ENCODE results near the gene NRP1.

The NRP1 gene

DNA sequence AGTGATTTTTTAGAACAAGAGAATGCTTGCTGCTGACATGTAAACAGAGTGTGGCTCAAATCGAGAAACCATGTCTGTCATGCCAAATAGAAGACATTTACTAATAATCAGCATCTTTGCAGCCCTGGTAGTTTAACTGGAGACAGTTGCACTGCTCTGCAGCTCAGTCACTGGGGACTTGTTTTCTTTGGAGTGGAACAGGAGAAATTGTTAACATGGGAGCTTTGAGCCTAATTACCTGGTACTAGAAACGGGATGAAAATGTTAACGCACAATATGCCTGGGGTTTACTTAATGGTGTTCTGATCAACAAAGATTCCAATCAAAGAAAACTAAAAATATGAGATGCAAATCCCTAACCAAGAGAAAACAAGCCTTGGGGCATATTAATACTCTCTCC, 153.5 kb downstream of the NRP1 start:
- Histone ChIP-seq H2AFZ (ENCODE audit: low read length) (no peak overlapping the region), H3K27ac (ENCODE audit: low read length) (no peak overlapping the region), H3K4me3 (ENCODE audit: low read length) (no peak overlapping the region), H4K20me1 (ENCODE audit: insufficient read depth, low read length) (no peaks in the 10 kb centered on the region), H3K9ac (ENCODE audit: low read length) (no peak overlapping the region), H3F3A (ENCODE audit: insufficient read depth, low read length) (no peaks in the 10 kb centered on the region), H3K4me2 (ENCODE audit: low read depth, low read length) (no peak overlapping the region), H3K79me2 (ENCODE audit: low read length) (no peaks in the 10 kb centered on the region), H3K27me3 (replicated peaks; ENCODE audit: insufficient read depth, low read length) (no peaks in the 10 kb centered on the region), H3K9me3 (replicated peaks; ENCODE audit: insufficient read depth, low read length) (no peaks in the 10 kb centered on the region), H3K9me2 (replicated peaks; ENCODE audit: insufficient read depth, low read length) (no peaks in the 10 kb centered on the region), H3K36me3 (replicated peaks; ENCODE audit: insufficient read depth, low read length) (no peaks in the 10 kb centered on the region), H3K4me1 (ENCODE audit: low read length) (no peaks in the 10 kb centered on the region)
- no peak for TF ChIP-seq EZH2phosphoT487 (IDR thresholded peaks at IDR 0.05; ENCODE audit: low read length)
- TF ChIP-seq, protein P1, sequence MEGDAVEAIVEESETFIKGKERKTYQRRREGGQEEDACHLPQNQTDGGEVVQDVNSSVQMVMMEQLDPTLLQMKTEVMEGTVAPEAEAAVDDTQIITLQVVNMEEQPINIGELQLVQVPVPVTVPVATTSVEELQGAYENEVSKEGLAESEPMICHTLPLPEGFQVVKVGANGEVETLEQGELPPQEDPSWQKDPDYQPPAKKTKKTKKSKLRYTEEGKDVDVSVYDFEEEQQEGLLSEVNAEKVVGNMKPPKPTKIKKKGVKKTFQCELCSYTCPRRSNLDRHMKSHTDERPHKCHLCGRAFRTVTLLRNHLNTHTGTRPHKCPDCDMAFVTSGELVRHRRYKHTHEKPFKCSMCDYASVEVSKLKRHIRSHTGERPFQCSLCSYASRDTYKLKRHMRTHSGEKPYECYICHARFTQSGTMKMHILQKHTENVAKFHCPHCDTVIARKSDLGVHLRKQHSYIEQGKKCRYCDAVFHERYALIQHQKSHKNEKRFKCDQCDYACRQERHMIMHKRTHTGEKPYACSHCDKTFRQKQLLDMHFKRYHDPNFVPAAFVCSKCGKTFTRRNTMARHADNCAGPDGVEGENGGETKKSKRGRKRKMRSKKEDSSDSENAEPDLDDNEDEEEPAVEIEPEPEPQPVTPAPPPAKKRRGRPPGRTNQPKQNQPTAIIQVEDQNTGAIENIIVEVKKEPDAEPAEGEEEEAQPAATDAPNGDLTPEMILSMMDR (IDR thresholded peaks at IDR 0.05; ENCODE audit: low read length): no peak
- no peak for TF ChIP-seq EZH2 (optimal IDR thresholded peaks at IDR 0.05; ENCODE audit: low read depth, low read length)
- no peak for DNase-seq

DNA sequence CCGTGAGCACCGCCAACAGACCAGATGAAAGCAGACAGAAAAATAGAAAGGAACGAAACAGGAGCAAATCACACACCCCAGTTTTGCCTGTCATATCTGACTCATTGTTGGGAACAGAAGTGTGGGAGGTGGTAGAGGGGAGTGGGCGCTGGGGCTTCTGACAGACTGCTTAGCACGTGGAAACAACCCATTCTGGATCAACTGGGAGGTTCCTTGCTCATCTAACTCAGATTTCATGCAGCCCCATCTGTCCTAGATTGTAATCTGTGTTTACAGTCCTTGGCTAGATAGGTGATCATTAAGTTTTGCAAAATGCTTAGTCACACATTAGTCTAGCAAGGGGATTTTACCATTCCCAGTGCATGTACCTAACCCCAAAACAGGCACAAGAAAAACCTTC, 154.1 kb downstream of the NRP1 start:
- Histone ChIP-seq H3K4me2 (ENCODE audit: low read depth, low read length) (no peak overlapping the region), H3K4me3 (ENCODE audit: low read length) (no peak overlapping the region), H3K36me3 (replicated peaks; ENCODE audit: insufficient read depth, low read length) (no peaks in the 10 kb centered on the region), H3K4me1 (ENCODE audit: low read length) (no peaks in the 10 kb centered on the region), H2AFZ (ENCODE audit: low read length) (no peak overlapping the region), H3F3A (ENCODE audit: insufficient read depth, low read length) (no peaks in the 10 kb centered on the region), H3K79me2 (ENCODE audit: low read length) (no peaks in the 10 kb centered on the region), H3K9ac (ENCODE audit: low read length) (no peak overlapping the region), H3K9me2 (replicated peaks; ENCODE audit: insufficient read depth, low read length) (no peaks in the 10 kb centered on the region), H4K20me1 (ENCODE audit: insufficient read depth, low read length) (no peaks in the 10 kb centered on the region), H3K9me3 (replicated peaks; ENCODE audit: insufficient read depth, low read length) (no peaks in the 10 kb centered on the region), H3K27ac (ENCODE audit: low read length) (no peak overlapping the region), H3K27me3 (replicated peaks; ENCODE audit: insufficient read depth, low read length) (no peaks in the 10 kb centered on the region)
- DNase-seq: no peak
- no peak for TF ChIP-seq EZH2 (optimal IDR thresholded peaks at IDR 0.05; ENCODE audit: low read depth, low read length)
- TF ChIP-seq, protein P1 (IDR thresholded peaks at IDR 0.05; ENCODE audit: low read length): no peak
- no peak for TF ChIP-seq EZH2phosphoT487 (IDR thresholded peaks at IDR 0.05; ENCODE audit: low read length)

DNA sequence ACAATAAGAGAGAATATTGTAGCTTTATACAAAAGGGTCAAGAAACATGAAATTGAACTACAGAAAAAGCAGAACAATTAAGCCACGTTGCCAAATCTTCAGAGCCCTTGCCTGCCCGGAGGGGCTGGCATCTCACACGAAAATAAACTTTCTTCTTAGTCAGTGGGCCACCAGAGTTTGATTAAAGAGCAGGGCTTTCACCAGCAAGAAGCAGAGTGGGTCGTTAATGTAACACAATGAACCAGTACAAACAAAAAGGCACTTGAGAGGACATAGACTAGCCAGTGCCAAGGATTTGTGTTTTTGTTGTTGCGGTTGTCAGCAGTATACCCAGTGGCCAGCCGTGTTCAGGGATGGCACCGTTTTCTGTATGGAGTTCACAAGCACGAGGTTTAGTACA, 155.4 kb downstream of the NRP1 start:
- Histone ChIP-seq H3K4me3 (ENCODE audit: low read length) (no peak overlapping the region), H3K27me3 (replicated peaks; ENCODE audit: insufficient read depth, low read length) (no peaks in the 10 kb centered on the region), H3K9me2 (replicated peaks; ENCODE audit: insufficient read depth, low read length) (no peaks in the 10 kb centered on the region), H4K20me1 (ENCODE audit: insufficient read depth, low read length) (no peaks in the 10 kb centered on the region), H3K9me3 (replicated peaks; ENCODE audit: insufficient read depth, low read length) (no peaks in the 10 kb centered on the region), H3F3A (ENCODE audit: insufficient read depth, low read length) (no peaks in the 10 kb centered on the region), H3K4me1 (ENCODE audit: low read length) (no peaks in the 10 kb centered on the region), H2AFZ (ENCODE audit: low read length) (no peak overlapping the region), H3K79me2 (ENCODE audit: low read length) (no peaks in the 10 kb centered on the region), H3K36me3 (replicated peaks; ENCODE audit: insufficient read depth, low read length) (no peaks in the 10 kb centered on the region), H3K9ac (ENCODE audit: low read length) (no peak overlapping the region), H3K27ac (ENCODE audit: low read length) (no peak overlapping the region), H3K4me2 (ENCODE audit: low read depth, low read length) (no peak overlapping the region)
- DNase-seq: no peak
- TF ChIP-seq EZH2phosphoT487 (IDR thresholded peaks at IDR 0.05; ENCODE audit: low read length) (no peak), EZH2 (optimal IDR thresholded peaks at IDR 0.05; ENCODE audit: low read depth, low read length) (no peak)
- TF ChIP-seq, protein P1 (IDR thresholded peaks at IDR 0.05; ENCODE audit: low read length): no peak
